DMS79 (cell line): ENCODE measurements around the gene CAV3.
A peak's percentile ranks its signal among the peaks of the same experiment; 100 is the strongest.

Source experiments
- DNase-seq: peaks from one replicate; lab custom pipeline; 2025; lab: John Stamatoyannopoulos, UW

CAV3 gene

DNA sequence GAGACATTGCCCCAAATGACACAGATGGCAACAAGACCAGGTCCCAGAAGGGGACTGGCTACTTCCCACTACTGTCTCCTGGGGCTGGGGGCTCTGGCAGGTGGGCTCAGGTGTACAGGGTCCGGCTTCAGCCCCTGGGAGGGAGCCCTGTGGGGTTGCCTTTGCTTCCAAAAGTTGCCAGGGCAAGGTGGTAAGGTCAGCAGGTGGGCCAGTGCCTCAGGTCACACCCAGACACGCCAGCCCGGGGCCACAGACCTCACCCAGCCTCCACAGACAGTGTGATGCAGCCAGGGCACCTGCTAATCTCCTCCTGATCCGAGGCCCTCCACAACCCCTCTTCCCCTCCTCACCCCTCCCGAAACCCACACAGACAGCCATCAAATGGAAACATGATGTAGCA, 28.3 kb downstream of the CAV3 start:
- DNase-seq: no peak

DNA sequence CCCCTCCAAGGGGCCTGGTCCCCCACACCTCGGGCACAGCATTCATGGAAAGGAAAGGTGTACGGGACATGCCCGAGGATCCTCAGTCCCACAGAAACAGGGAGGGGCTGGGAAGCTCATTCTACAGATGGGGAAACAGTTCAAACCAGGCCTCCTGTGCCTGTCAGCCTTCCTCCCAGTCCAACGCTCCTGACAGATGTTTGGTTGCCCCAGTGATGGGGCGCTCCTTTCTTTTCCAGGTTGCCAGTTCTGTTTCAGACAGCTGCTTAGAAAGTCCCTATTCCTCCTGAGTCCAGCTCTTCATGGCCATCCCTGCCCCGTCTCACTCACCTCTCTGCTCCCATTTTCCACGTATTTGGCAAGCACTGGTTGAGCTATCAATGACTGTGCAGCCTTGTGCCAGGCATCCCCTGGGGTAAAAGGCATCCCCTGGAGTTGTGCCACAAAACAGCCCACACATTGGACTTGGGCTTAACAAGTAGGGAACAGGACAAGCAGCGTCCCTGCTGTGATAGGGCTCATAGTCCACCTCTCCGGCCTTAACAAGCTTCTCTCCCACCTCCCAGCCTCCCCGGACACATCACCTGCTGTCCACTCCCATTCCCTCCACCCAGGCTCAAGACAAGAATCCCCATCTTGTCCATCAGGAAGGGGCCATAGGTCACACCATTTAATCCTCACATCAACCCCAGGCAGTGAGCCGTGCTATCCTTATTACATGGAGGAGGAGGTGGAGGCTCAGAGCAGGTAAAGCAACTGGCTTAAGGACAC, 29.2 kb downstream of the CAV3 start:
- no peak for DNase-seq

DNA sequence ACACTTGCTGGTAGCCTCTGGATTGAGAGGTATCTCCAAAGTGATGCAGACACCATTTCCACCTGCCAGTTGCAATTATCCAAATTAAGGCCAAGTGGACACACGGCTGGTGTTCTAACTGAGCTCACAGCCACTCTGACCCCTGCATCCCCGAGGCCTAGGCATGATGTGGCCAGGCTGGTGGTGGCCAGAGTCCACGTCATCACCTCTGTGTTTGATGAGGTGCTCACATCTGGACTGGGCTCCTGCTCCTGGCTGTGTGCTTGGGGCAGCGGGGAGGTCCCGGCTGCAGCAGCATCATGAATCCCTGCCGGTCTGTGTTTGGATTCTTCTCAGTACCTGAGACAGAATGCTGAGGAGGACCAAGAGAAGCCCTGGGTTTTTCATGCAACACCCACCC, 30.9 kb downstream of the CAV3 start:
- no peak for DNase-seq

DNA sequence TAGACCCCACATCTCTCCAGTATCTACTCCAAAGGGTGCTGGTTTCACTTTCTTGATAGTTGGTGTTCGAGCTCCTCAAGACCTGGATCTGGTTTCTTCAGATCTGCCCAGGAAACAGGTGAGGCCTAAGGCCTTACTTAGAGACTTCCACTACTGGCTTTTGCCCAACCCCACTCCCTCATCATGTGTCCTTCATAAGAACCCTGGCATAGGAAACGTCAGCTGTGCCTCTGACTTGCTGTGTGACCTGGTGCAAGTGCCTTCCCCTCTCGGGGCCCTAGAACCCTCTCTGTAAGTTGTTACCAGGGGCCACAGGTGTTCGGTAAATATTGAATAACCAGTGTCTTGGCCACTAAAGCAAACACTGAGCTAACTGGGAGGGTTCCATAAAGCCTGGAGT, 31.9 kb downstream of the CAV3 start:
- DNase-seq: no peak

DNA sequence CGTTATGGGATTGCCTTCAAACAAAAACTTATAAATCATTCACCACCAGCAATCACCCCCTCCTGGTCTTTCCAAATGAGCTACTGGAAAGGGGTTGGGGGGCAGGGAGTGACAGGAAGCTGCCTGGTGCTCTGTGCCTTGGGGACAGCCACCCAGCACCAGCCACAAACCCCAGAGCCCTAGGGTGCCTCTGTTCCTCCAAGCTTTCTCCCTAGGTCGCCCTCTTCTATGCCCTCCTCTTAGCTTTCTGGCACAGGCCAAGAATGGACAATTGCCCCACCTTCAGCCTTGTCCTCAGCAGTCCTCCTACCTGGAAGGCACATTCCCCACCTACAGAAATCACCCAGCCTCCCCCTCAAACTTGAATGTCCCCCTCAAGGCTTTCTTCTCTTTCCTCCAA, 32.5 kb downstream of the CAV3 start:
- no peak for DNase-seq

DNA sequence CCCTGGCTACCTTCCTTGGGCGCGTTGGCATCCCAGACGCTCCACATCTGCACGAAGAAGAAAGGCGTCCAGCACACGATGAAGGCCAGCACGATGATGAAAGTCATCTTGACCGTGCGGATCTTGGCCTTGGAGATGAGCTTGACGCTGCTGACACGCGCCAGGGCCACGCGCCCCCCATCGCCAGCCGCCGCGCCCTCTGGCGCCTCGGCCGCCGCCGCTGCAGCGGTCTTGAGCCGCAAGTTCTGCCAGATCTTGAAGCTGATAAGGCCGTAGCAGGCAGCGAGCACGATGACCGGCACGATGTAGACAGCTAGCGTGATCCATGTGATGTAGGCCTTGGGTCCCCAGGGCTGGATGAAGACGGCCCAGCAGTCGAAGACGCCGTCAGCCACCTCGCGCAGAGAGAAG, 33.7 kb downstream of the CAV3 start:
- no peak for DNase-seq

DNA sequence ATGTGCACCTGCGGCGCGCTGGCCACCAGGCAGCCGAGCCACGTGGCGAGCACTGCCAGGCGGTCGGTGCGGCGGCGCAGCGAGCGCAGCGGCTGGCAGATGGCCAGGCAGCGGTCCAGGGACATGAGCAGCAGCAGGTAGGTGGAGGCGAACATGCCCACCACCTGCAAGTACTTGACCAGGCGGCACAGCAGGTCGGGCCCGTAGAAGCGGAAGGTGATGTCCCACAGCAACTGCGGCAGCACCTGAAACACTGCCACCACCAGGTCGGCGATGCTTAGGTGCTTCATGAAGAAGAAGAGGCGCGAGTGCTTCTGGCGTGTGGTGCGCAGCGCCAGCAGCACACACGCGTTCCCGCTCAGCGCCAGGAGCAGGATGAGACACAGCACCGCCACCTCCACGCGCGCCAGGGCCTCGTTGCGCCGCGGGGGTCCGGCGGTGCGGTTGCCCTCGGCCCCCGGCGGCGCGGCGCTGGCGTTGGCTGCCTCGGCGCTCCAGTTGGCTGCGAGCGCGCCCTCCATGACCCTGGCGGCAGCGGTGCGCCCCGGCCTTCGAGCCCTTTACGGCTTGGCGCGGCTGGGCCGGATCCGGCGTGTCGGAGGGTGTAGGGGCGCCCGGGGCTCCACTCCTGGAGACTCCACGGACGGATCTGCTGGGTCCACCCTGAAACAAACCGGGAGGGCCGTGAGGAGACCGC, 34.2 kb downstream of the CAV3 start:
- peak; percentile 61 for DNase-seq

DNA sequence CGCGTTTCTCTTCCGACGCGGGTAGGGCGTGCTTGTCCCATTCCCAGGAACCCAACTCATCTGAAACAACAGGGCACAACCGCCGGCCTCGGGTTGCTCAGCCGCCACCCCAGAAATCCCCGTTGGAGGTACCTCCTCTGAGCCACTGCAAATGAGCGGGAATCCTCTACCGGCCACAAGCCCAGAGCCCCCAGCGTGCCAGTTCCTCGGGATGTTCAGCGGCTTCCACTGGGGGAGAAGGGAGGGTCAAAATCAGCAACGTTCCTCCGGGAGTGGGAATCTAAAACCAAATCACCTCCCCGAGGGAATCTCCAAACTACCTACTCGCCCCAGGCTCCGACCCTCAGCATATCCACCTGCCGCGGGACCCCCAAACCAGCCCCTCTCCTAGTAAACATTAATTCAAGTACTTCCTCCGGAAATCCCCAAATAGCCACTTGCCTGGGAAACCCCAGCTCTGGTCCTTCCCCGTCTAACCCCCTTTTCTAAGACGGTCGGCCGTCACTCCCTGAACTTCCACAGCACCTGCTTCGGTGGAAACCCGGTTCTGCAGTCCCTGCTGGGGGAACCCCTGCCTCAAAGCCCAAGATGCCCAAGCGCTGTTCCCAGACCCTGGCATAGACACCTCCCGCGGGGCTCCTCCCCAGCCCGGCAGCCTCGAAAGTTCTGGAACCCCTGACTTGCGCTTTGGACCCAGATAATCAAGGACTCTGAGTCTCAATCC, 34.9 kb downstream of the CAV3 start:
- DNase-seq: no peak

DNA sequence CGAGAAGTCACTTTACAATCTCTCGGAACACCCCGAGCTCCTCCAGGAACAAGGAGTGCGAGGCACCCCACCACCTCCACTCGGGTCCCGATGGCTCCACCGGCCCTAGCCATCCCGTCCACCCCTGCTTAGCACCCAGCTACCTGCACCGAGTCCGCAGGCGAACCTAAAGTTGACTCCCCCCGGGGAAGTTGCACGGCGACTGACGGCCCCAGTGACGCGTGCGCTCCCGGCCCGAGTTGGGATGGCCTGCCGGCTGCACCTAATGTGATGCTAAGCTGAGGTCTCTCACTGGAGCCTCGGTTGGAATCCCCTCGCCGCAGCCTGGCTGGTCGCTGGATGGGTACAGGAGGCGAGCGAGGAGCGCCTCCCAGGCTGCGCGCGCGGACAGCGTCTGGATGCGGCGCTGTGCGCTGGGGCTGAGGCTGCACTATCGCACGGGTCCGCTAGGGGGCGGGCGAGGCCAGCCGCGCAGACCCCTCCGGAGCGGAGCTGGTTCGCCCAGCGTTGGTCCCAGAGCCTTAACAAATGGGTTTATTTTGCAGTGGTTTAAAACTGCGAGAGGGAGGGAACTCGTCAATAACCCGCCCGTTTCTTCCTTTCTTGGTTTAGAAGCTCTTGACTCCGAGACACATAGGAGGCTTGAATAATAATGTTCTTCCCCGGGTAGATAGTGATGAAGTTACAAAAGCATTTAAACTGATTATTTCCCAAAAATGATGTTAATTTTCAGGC, 35.7 kb downstream of the CAV3 start, which contains the start of gene OXTR:
Gene OXTR, minus strand, starts transcription at position 526 of the 735 bp plus-strand sequence. CDS start 1,426 bp downstream, outside the sequence.
- no peak for DNase-seq

DNA sequence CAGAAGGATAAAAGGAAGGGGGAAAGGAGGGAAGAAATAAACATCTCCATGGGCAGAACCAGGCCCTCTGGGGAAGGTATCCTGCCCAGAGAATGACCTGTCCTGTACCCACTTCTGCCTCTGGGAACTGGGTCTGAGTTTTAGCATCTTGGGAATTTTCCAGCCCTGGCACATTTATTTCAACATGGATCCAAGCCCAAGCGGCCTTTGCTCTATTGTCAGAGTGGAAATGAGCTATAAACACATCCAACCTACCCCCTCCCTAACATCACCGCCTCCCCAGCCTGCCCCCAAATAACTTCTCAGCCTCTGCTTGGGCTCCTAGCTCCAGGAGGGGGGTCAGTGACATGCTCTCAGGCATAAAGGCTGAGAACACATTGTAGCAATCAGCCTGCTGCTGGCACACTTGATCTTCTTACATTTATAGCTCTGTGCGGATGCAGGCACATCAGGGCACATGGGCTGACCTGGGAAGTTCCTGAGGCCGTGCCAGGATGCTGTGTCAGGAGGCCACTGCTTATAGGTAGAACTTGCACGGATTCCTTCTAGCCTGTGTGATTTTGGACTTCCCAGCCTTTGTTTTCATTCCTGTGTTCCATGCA, 40.4 kb downstream of the CAV3 start:
- no peak for DNase-seq

DNA sequence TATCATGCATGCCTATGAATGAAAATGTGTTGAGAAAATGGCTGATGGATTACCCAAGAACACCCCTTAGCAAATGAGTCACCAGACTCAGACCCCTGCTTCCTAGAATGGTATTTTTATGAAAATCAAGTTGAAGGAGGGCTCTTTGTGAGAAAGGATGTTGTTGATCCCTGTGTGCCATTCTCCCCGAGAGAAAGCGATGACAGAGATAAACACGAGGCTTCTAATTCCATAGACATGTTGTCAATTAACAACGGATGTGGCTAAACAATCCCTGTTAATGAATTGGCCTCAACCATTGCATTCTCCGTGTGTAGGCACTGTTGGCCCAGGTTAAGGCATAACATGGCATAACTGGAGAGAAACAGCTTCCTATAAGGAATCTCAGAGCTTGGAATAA, 41.6 kb downstream of the CAV3 start:
- DNase-seq: no peak

DNA sequence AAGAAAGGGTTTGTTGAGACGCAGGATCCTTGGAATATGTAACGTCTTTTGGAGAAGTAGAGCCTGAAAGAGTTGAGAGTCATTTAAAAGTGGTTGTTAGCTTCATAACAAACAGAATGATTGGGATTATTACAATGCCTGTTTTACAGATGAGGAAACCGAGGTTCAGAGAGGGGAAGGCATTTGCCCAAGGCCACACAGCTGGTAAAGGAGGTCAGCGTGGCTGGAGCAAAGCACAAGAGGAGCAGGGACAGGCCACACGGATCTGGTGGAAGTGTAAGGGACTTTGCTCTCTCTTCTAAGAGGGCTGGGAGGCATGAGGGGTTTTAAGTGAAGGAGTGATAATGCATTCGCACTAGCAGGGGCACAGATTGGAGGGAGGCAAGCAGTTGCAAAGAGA, 42.0 kb downstream of the CAV3 start:
- no peak for DNase-seq

DNA sequence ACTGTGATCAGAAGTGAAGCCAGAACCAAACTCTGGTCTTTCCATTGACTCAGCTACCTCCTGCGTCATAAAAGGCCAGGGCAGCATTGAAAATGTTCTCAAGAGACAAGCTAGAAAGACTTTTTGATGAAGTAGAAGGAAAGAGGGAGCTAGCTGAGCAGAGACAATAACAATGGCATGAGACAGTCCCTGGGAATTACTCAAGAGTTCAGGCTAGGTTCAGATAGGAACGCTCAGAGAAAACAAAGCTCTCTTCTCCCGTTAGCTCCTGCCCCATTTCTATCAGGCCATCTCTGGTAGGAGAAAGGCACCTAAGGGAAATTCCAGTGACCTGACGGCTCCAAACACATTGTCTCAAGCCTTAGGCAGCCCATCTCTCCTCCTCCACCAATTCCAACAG, 42.8 kb downstream of the CAV3 start:
- no peak for DNase-seq

DNA sequence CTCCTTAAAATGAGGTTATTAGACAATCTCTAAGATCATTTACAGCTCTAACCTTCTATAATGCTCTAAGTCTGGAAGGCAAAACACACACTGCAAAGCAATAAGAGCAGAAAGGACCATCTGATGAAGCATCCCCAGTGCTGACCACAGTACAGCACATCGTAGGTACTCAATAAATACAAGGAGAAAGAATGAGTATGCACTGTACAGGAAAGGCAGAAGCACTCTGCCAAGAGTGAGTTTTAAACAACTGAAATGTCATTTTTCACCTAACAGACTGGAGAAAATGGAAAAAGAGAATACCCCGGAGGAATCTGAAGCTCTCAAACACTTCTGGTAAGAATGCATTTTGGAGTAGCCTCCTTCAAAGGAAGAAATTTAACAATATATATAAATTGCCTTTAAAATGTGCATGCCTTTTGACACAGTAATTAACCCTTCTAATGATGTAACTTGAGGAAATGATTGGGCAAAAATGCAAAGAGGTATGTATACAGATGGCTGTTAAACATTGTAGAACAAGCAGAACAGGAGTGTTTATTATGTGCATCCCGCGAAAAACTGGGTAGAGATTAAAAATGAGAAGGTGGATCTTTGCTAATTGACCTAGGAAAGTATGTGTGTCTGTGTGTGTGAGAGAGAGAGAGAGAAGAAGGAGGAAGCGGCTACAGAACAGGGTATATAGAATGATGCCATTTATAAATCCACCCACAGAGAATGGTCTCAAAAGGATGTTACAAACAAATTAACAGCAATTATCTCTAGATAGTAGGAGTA, 43.8 kb downstream of the CAV3 start:
- DNase-seq: no peak

DNA sequence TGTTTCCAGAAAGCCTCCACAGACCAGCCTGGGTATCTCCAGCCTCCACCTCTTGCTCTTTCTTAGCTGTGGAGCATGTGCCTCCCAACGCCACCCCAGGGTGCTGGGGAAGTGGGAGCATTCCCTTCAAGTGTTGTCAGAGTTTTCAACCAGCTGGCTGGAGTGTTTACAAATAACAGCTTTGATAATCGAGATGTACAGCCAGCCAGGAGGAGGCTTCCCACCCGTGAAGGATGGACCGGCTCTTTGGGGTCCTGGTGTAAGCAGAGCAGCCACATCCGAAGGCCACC, 44.3 kb downstream of the CAV3 start:
- no peak for DNase-seq

DNA sequence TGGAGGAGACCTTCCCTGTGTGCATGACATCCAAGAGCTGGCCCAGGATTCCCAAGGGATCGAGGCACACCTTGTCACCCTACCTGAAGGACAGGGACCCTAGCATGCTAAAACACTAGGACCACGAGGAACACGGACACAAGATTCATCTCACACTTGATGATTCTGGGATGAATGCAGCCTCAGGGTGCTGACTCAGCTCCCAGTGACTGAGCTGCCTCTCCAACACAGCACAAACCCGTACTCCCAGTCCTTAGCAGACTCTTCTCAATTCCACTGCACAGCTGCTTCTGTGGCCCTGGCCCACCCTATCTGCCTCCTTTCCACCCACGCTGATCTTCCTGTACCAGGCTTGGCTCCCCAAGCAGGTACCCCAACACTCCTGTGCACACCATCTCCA, 44.9 kb downstream of the CAV3 start:
- no peak for DNase-seq

DNA sequence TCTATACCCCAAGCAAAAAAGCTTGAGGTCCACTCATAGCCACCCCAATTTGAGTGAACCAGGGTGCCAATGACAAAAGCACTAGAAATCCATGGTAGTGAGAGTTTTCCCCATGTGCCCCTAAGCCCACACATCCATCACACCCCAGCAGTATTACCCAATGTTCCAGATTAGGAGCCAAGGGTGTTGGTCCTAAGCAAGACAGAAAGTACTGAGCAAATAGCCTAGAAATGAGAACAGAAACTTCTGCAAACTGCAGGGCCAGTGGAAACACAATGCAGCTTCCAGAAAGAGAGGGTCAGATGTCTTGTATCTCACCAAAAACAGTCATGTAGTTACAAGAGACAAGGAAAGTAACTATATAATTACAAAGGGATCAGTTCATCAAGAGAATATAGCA, 46.7 kb downstream of the CAV3 start:
- DNase-seq: no peak

DNA sequence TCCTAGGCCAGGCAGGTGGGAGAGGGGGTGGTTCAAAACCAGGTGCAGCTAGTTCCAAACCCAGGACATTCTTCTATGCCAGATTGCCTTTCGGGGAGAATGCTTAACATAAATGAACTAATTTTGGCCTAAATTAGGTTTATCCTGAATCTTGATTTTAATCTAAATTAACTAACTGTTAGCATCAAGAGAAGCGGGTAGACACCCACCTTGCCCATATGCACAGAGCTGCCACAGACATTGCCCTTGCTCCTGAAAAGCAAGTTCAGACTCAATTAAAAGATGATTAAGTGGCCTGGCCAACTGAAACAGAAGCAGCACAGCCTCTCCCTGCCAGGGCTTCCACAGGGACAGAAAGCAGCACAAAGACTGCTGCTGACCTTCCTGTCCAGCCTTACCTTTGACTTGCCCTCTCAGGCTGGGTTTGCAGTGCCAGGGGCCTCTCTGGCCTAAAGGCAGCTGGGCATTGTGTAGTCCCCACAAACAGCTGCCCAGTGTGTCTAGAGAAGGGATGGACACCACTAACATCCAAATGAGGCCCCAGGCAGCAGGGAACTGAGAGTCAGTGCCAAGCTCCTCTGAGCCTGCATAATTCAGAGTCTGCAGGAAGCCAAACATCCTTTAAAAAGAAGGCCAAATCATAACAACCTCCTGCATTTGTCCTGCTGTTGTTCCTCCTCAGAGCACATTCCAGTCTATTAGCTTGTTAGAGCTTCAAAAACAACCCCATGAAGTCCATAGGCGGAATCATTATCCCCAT, 51.3 kb downstream of the CAV3 start:
- no peak for DNase-seq

DNA sequence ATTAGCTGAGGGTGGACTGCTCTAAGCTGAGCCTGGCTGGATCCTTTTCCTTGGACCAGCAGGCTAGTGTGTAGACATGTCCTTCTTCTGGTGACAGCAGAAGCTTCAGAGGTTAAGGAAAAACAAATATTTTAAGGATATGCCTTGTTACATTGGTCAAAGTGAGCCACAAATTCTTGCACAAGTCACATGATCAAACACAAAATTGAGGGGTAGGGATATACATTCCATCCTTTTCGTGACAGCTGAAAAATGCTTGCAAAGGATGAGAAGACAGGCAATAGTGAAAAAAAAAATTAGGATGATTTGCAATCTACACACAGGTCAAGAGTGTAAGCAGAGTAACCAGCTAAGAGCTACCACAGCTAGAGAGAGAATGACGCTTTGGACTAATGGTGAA, 56.9 kb downstream of the CAV3 start:
- DNase-seq: no peak

DNA sequence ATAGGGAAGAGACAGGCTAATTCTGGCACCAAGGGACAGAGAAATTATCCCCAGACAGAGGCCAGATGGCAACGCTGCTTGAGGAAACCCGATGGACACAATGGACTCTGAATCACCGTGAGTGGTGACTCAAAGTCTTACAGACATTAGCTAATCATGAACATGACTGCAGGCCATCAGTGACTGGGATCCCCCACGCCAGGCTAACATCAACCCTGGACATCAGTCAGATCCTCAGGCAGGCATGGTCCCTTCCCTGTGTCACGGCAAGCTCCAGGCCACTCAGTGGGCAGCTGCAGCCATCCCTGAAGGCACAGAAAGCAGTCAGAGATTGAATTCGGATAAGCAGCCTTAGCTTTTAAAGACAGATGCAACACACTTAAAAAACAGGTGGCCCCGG, 59.6 kb downstream of the CAV3 start:
- no peak for DNase-seq

DNA sequence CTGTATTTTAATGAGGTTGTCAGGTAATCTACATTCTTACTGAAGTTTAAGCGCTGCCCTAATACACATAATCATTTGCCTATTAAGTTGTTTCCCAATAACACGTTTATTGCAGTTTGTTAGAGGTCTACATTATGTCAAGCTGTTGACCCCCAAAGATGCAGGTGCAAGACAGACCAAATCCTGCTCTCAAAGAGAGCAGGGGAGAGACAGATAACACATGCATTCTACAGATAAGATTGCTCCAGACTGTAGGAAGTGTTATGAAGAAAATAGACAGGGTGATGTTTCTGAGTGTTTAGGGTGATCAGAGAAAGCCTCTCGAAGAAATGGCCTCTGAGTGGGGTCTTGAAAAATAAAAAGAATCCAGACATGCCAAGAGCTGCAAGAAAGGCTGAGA, 60.6 kb downstream of the CAV3 start:
- DNase-seq: no peak
